ENCODE data around the gene LRRC74B. TPM values are rescaled to one million over a fixed set of nuclear protein-coding genes. Genes with fewer than 3 reads are reported as not detected.

LRRC74B gene
- total RNA-seq, 2 experiments from 2014 or later, result not detected

DNA sequence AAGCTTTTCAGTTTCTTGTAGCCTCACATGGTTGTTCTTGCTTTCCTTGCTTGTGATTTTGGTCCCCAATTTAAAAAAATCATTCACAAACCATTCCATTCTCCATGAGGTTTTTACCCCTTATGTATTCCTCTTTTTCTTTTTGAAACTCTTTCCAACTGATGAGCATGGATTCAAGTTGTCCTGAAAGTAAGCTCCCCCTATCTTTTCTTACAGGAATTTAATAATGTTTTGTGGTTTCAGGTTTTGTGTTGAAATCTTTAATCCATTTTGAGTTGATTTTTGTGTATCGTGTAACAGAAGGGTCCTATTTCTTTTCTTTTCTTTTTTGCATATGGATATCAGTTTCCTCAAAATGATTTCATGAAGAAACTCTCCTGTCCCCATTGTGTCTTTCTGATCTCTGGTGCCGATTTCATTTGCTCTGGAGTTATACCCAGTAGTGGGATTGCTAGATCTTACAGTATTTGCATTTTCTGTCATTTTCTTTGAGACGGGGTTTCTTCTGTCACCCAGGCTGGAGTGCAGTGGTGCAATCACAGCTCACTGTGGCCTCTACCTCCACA lies 58.5 kb downstream of the LRRC74B start:
- ATAC-seq, result no peak
- H3K36me3 Mint-ChIP-seq (ENCODE audit: low read depth), result no peaks in the 10 kb centered on the region
- H3K4me1 Mint-ChIP-seq, result peaks cover 5% of the 10 kb centered on the region
- peaks cover 10% of the 10 kb centered on the region for H3K27me3 Mint-ChIP-seq
- ChIA-PET CTCF (interaction anchor here (0.6 to 1.5 kb wide), 2 partner anchors 83 to 1103 kb away, joined by 3 to 4 read pairs; no protein-coding TSS in a partner anchor), POLR2A (no interaction called here)
- intact Hi-C loops (cut with DNase I, micrococcal nuclease), result loop anchor here in 1 of 2 experiments (10.0 kb wide), 1 partner anchor 139 kb away; the partner anchor contains the start of gene AIFM3
- H3K9me3 Mint-ChIP-seq (ENCODE audit: low read depth), result no peaks in the 10 kb centered on the region
- no peak overlapping the region for H3K4me3 Mint-ChIP-seq
- DNase-seq, result no peak
- no peak overlapping the region for H3K27ac Mint-ChIP-seq

- no peak overlapping the region for H3K27ac Mint-ChIP-seq
- H3K4me3 Mint-ChIP-seq, result no peak overlapping the region
- H3K4me1 Mint-ChIP-seq, result peaks cover 5% of the 10 kb centered on the region
- DNase-seq (no peak), ATAC-seq (no peak)
- CTCF ChIA-PET, result interaction anchor here (1.5 kb wide), 1 partner anchor 84 kb away, joined by 4 read pairs; no protein-coding TSS in a partner anchor
- H3K9me3 Mint-ChIP-seq (ENCODE audit: low read depth), result no peaks in the 10 kb centered on the region
- POLR2A ChIA-PET, result no interaction called here
- H3K27me3 Mint-ChIP-seq, result peaks cover 10% of the 10 kb centered on the region
- intact Hi-C loops (cut with DNase I, micrococcal nuclease), result loop anchor here in 1 of 2 experiments (10.0 kb wide), 1 partner anchor 140 kb away; the partner anchor contains the start of gene AIFM3
- no peaks in the 10 kb centered on the region for H3K36me3 Mint-ChIP-seq (ENCODE audit: low read depth)
These were observed 59.5 kb downstream of the LRRC74B start for GRCh38 chr22:21105294-21105693.

- Mint-ChIP-seq H3K36me3 (ENCODE audit: low read depth) (no peaks in the 10 kb centered on the region), H3K4me3 (no peak overlapping the region), H3K4me1 (peaks cover 5% of the 10 kb centered on the region), H3K27me3 (peaks cover 10% of the 10 kb centered on the region), H3K9me3 (ENCODE audit: low read depth) (no peaks in the 10 kb centered on the region), H3K27ac (no peak overlapping the region)
- ChIA-PET POLR2A (no interaction called here), CTCF (no interaction called here)
- intact Hi-C loops (cut with DNase I, micrococcal nuclease), result loop anchor here in 1 of 2 experiments (10.0 kb wide), 1 partner anchor 141 kb away; the partner anchor contains the start of gene AIFM3
- ATAC-seq, result no peak
- no peak for DNase-seq
These were observed 60.3 kb downstream of the LRRC74B start for GRCh38 chr22:21106000-21106399.

DNA sequence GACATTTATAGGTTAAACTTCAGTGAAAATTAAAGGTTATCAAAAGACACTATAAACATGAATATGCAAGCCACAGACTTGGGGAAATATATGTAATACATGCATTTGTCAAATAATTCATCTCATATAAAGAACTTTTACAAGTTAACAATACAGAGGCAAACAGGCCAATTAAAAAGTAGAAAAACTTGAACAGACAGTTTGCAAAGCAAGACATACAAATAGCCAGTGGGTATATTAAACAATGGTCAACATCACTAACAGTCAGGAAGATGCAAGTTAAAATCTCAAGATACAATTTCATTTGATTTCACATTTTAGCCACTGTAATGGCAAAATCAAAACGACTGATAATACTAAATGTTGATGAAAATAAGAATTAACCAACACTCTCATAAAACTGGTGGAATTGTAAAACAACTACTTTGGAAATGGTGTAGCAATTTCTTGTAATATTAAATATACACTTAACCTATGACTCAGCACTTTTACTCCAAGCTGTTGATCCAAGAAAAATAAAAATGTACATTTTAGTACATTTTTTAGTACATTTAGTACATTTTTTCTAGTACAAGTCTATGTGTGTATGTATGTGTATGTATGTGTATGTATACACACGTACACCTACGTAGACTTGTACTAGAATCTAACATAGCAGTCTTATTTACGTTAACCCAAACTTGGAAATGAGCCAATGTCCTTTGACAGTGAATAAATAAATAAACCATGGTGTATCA lies 62.8 kb downstream of the LRRC74B start:
- intact Hi-C loops (cut with DNase I, micrococcal nuclease), result loop anchor here in 1 of 2 experiments (10.0 kb wide), 1 partner anchor 144 kb away; the partner anchor contains the start of gene AIFM3
- H3K4me3 Mint-ChIP-seq, result no peak overlapping the region
- ATAC-seq, result no peak
- peaks cover 6% of the 10 kb centered on the region for H3K27me3 Mint-ChIP-seq
- H3K36me3 Mint-ChIP-seq (ENCODE audit: low read depth), result no peaks in the 10 kb centered on the region
- POLR2A ChIA-PET, result no interaction called here
- H3K9me3 Mint-ChIP-seq (ENCODE audit: low read depth), result no peaks in the 10 kb centered on the region
- no peak for DNase-seq
- no peaks in the 10 kb centered on the region for H3K4me1 Mint-ChIP-seq
- no peak overlapping the region for H3K27ac Mint-ChIP-seq
- CTCF ChIA-PET, result interaction anchor here (0.6 kb wide), 1 partner anchor 127 kb away, joined by 3 read pairs; the partner anchor contains the start of gene LZTR1

Small RNAs within 50 kb of the gene (microRNA-seq; reads per million reads assigned to microRNA genes)
- gene MIR649 (ENCODE audit: borderline replicate concordance), result not detected

Other genes with a start within 250 kb of the LRRC74B start
- 10 to 100 TPM; 52.8 TPM for gene PI4KA, start 187.1 kb upstream of the LRRC74B start, total RNA-seq
- gene SNAP29, start 186.9 kb upstream of the LRRC74B start, total RNA-seq, result 10 to 100 TPM; 22.8 to 33.8 TPM
- 10 to 100 TPM; 80.8 to 92.0 TPM for gene CRKL, start 128.5 kb upstream of the LRRC74B start, total RNA-seq
- under 1 TPM in 1 of 2 experiments, not detected in 1; 0.21 TPM for gene AIFM3, start 78.7 kb upstream of the LRRC74B start, total RNA-seq
- gene LZTR1, start 63.6 kb upstream of the LRRC74B start, total RNA-seq, result 10 to 100 TPM; 31.9 to 40.5 TPM
- 10 to 100 TPM; 25.1 to 27.2 TPM for gene THAP7, start 43.8 kb upstream of the LRRC74B start, total RNA-seq
- under 1 TPM; 0.18 to 0.25 TPM for gene P2RX6, start 30.8 kb upstream of the LRRC74B start, total RNA-seq
- not detected for gene SLC7A4, start 13.4 kb upstream of the LRRC74B start, total RNA-seq